GM12878 (cell line): ENCODE results near the gene STON2. TPM values are rescaled to one million over a fixed set of nuclear protein-coding genes. Genes with fewer than 3 reads are reported as not detected.
"Not testable (repeated sequence)": the region's sequence is repeated elsewhere in the genome, so short reads cannot be mapped to it uniquely, and the experiment has no call there.

Experiments used
- ATAC-seq: fragments of 200-7000 bp; cut with Tn5 transposase; 3 replicates; pipeline ENCODE4 v1.9.1; 2020; ENCODE audit warnings: mild to moderate bottlenecking, moderate library complexity
- BruUV-seq: library from RNA; stranded (reverse); fragments of 400-500 nt; replicated peaks from 2 replicates; lab custom pipeline; 2021; lab: Mats Ljungman, UMichigan
- CTCF ChIA-PET: fragments of 300-600 bp; sonication (Branson Sonifier 250); formaldehyde crosslinking; extraction: SDS; loops from one replicate; lab custom pipeline; 2021; ENCODE audit warnings: inconsistent platforms; lab: Yijun Ruan, JAX
- POLR2A ChIA-PET: fragments of 350-600 bp; formaldehyde crosslinking; extraction: SDS; loops from one replicate; lab custom pipeline; 2021; ENCODE audit warnings: inconsistent platforms; lab: Charles Lee
- RAD21 ChIA-PET: fragments of 300-600 bp; sonication (Branson Sonifier 250); formaldehyde crosslinking; loops from one replicate; lab custom pipeline; 2023; ENCODE audit warnings: antibody characterized with exemption; ENCODE audit not compliant: unreplicated experiment; lab: Charles Lee
- SMC1A ChIA-PET: fragments of 300-600 bp; sonication (Branson Sonifier 250); formaldehyde crosslinking; loops from one replicate; lab custom pipeline; 2023; ENCODE audit not compliant: unreplicated experiment, uncharacterized antibody; lab: Charles Lee
- DNase-seq: peaks from one replicate; pipeline ENCODE4 v3.0.0-alpha.2; 2011; ENCODE audit warnings: low read depth, low spot score
- FAIRE-seq: peaks from 3 replicates; lab custom pipeline; 2011; peaks lifted over from hg19 to GRCh38; lab: Jason Lieb, UNC
- H2AFZ ChIP-seq: 2 replicates; pipeline ENCODE4 v1.6.0; 2011; ENCODE audit warnings: low read depth, low read length, control low read depth; ENCODE audit not compliant: control insufficient read depth
- H3K27ac ChIP-seq: 2 replicates; pipeline ENCODE4 v1.5.1; 2011; ENCODE audit warnings: control low read depth; ENCODE audit not compliant: control insufficient read depth, insufficient read depth
- H3K27me3 ChIP-seq, 2 experiments: replicated peaks in 1 of 2; 2 replicates each; pipeline versions ENCODE4 v1.6.0 to v1.6.1; 2011; ENCODE audit warnings: low read length in 1 of 2; ENCODE audit not compliant: control insufficient read depth in 2 of 2, insufficient read depth in 2 of 2
- H3K36me3 ChIP-seq, 2 experiments: 2 replicates each; pipeline ENCODE4 v1.5.1; 2011; ENCODE audit warnings: low read length in 1 of 2; ENCODE audit not compliant: control insufficient read depth in 2 of 2, insufficient read depth in 2 of 2
- H3K4me1 ChIP-seq: 2 replicates; pipeline ENCODE4 v1.6.1; 2011; ENCODE audit warnings: mild to moderate bottlenecking, low read length, moderate library complexity, mixed read lengths; ENCODE audit not compliant: control insufficient read depth, insufficient read depth
- H3K4me2 ChIP-seq: 2 replicates; pipeline ENCODE4 v1.6.0; 2011; ENCODE audit warnings: control low read depth; ENCODE audit not compliant: control insufficient read depth, insufficient read depth
- H3K4me3 ChIP-seq: fragments of 200-600 bp; sonication (generic); 2 replicates; pipeline ENCODE4 v1.5.1; 2016
- H3K79me2 ChIP-seq: 2 replicates; pipeline ENCODE4 v1.6.0; 2011; ENCODE audit warnings: low read length; ENCODE audit not compliant: control insufficient read depth, insufficient read depth
- H3K9ac ChIP-seq: 2 replicates; pipeline ENCODE4 v1.8.0; 2011; ENCODE audit warnings: low read length, control low read depth, mixed read lengths; ENCODE audit not compliant: control insufficient read depth, insufficient read depth
- H3K9me3 ChIP-seq: replicated peaks from 3 replicates; pipeline ENCODE4 v1.5.1; 2011; ENCODE audit warnings: mild to moderate bottlenecking, low read length; ENCODE audit not compliant: control insufficient read depth, insufficient read depth
- H4K20me1 ChIP-seq: 2 replicates; pipeline ENCODE4 v1.6.0; 2011; ENCODE audit not compliant: control insufficient read depth, insufficient read depth
- ATF7 ChIP-seq: fragments of 450-650 bp; IDR thresholded peaks from 2 replicates; pipeline ENCODE4 v1.6.1; 2016; ENCODE audit warnings: low read depth, mild to moderate bottlenecking
- BCLAF1 ChIP-seq: fragments of 450-650 bp; IDR thresholded peaks from 2 replicates; pipeline ENCODE4 v1.6.1; 2017; ENCODE audit warnings: antibody characterized with exemption, mild to moderate bottlenecking, moderate library complexity
- EGR1 ChIP-seq, 2 experiments: IDR thresholded peaks; 1 replicate in 1 of 2; 2 replicates in 1 of 2; pipeline ENCODE4 v1.6.1; 2011 to 2012; ENCODE audit warnings: low read depth in 2 of 2, low read length in 2 of 2, borderline replicate concordance in 1 of 2, mild to moderate bottlenecking in 1 of 2, moderate library complexity in 1 of 2
- MYB ChIP-seq: fragments of 150-350 bp; IDR thresholded peaks from 2 replicates; pipeline ENCODE4 v1.6.1; 2014; ENCODE audit warnings: mild to moderate bottlenecking, low read depth, low read length, borderline replicate concordance
- NFYA ChIP-seq: IDR thresholded peaks from 2 replicates; pipeline ENCODE4 v1.6.1; 2011; ENCODE audit warnings: low read depth, mild to moderate bottlenecking, low read length, improper control_type of control experiment, borderline replicate concordance
- NFYB ChIP-seq: IDR thresholded peaks from 2 replicates; pipeline ENCODE4 v1.6.1; 2011; ENCODE audit warnings: low read depth, mild to moderate bottlenecking, low read length, improper control_type of control experiment, moderate library complexity; ENCODE audit not compliant: insufficient read depth
- TBL1XR1 ChIP-seq: IDR thresholded peaks from 2 replicates; pipeline ENCODE4 v1.6.1; 2012; ENCODE audit warnings: low read depth, low read length, improper control_type of control experiment
- TCF12 ChIP-seq: IDR thresholded peaks from 2 replicates; pipeline ENCODE4 v1.6.1; 2011; ENCODE audit warnings: low read depth, mild to moderate bottlenecking, low read length
- ZBTB11 ChIP-seq: fragments of 450-650 bp; formaldehyde crosslinking; IDR thresholded peaks from 2 replicates; pipeline ENCODE4 v1.5.0; 2022; ENCODE audit warnings: mild to moderate bottlenecking, missing genetic modification characterization
- WGBS: methylation state at CpG from one replicate; pipeline ENCODE4 v1.1.6; 2016; ENCODE audit warnings: low lambda C conversion rate; ENCODE audit not compliant: insufficient replicate concordance, insufficient coverage; ENCODE audit errors: missing lambda C conversion rate; 5-methylcytosine and 5-hydroxymethylcytosine counted together
- in situ Hi-C: fragments of 300-500 bp; cut with MboI; formaldehyde crosslinking; loops from 9 replicates; pipeline ENCODE4 v1.14.3; 2018; ENCODE audit warnings: mixed read lengths
- intact Hi-C: fragments of 100-400 bp; cut with micrococcal nuclease; formaldehyde crosslinking; loops from one replicate; pipeline ENCODE4 v1.14.2; 2022; ENCODE audit not compliant: unreplicated experiment
- polyA plus RNA-seq, 11 experiments: library from polyadenylated mRNA; depleted of rRNA in 4 of 11; unstranded in 6 of 11; stranded (reverse) in 5 of 11; fragments of >200 nt; fragmentation: Nextera tagmentation in 4 of 11; fragmentation: Illumina TruSeq in 1 of 11; extraction: Ambion mirVana in 4 of 11; extraction: Trizol in 1 of 11; gene quantifications; 1 replicate in 1 of 11; 2 replicates in 10 of 11; pipeline versions ENCODE4 v1.2.1 to v1.2.3, GENCODE V29; 2011 to 2016; ENCODE audit warnings: inconsistent platforms in 2 of 11, missing spikeins in 2 of 11, low read depth in 1 of 11
- total RNA-seq, 4 experiments: library from RNA; depleted of rRNA in 3 of 4; stranded (reverse); fragments of >200 nt in 3 of 4; fragmentation: Illumina TruSeq in 1 of 4; extraction: Trizol in 1 of 4; gene quantifications; 2 replicates each; pipeline versions ENCODE4 v1.2.1 to v1.2.3, GENCODE V29; 2013 to 2021

Gene STON2
- total and polyA plus RNA-seq, 10 of the 15 experiments (the other 5 are each of a cell fraction or from before 2014, with no cell fraction given): 0.03 to 0.13 (median 0.03) TPM; not detected in 7

- in situ Hi-C loops, H3K4me1 ChIP-seq, intact Hi-C loops, FAIRE-seq, H3K27me3 ChIP-seq, H4K20me1 ChIP-seq, SMC1A ChIA-PET, H3K4me2 ChIP-seq, H3K9me3 ChIP-seq, H3K79me2 ChIP-seq, H3K27ac ChIP-seq, H3K36me3 ChIP-seq, H3K9ac ChIP-seq, DNase-seq, BruUV-seq, H2AFZ ChIP-seq, RAD21 ChIA-PET, POLR2A ChIA-PET, H3K4me3 ChIP-seq, ATAC-seq: not testable (repeated sequence)
- WGBS: 77% methylated on average over 2 of the region's 2 CpGs
- CTCF ChIA-PET: interaction anchor here (1.2 to 2.0 kb wide), 2 partner anchors 34 to 228 kb away, joined by 4 to 5 read pairs; no protein-coding TSS in a partner anchor
- 0 out of 2 replicates have a peak, but pooled peaks have one; percentile 27 for TF ChIP-seq NFYB
These were observed 163.3 kb downstream of the STON2 start for GRCh38 chr14:81236849-81237248.

- RAD21 ChIA-PET: no interaction called here
- DNase-seq (no peak), FAIRE-seq (no peak), ATAC-seq (no peak)
- Histone ChIP-seq H3K4me3 (no peak overlapping the region), H2AFZ (no peak overlapping the region), H3K4me1 (no peaks in the 10 kb centered on the region), H4K20me1 (no peaks in the 10 kb centered on the region), H3K27me3 (no peaks in the 10 kb centered on the region), H3K36me3 (no peaks in the 10 kb centered on the region), H3K9ac (no peak overlapping the region), H3K4me2 (no peak overlapping the region), H3K79me2 (no peaks in the 10 kb centered on the region), H3K9me3 (no peaks in the 10 kb centered on the region), H3K27ac (no peak overlapping the region)
- TF ChIP-seq BCLAF1: no peak
- TF ChIP-seq ZBTB11 (CRISPR knock-in tag): no peak
- TF ChIP-seq TCF12: no peak
- TF ChIP-seq ATF7: no peak
- TF ChIP-seq NFYA: no peak
- no peak for TF ChIP-seq EGR1 (IDR thresholded peaks at IDR 0.05; ENCODE audit: borderline replicate concordance in 1 of 2, low read depth in 2 of 2, low read length in 2 of 2)
- no peak for TF ChIP-seq TBL1XR1
- TF ChIP-seq MYB: no peak
- POLR2A ChIA-PET: no interaction called here
- SMC1A ChIA-PET: interaction anchor here (1.6 kb wide), 1 partner anchor 15 kb away, joined by 7 read pairs; the partner anchor contains the start of gene GTF2A1
- no TSS peak for BruUV-seq
- 82% methylated on average over 18 of the region's 20 CpGs for WGBS
- intact Hi-C loops: no loop called here
- in situ Hi-C loops: no loop called here
- CTCF ChIA-PET: interaction anchor here (1.2 to 2.0 kb wide), 3 partner anchors 34 to 228 kb away, joined by 4 to 5 read pairs (median 4); no protein-coding TSS in a partner anchor
These were observed 164.0 kb downstream of the STON2 start for GRCh38 chr14:81236138-81236537.
